Lower leg skin (tissue), 4 donors: ENCODE data around the gene SLC5A9. TPM values are rescaled to one million over a fixed set of nuclear protein-coding genes. Genes with fewer than 3 reads are reported as not detected.

Experiments
- DNase-seq, 2 donors: peaks; one replicate each; pipeline ENCODE4 v3.0.0-alpha.2; 2019; ENCODE audit warnings: low spot score in 2 of 2
- H3K4me3 ChIP-seq: fragments of 200-600 bp; sonication (generic); 2 replicates; pipeline ENCODE4 v1.5.1; 2017; ENCODE audit warnings: mild to moderate bottlenecking, low read depth; ENCODE audit not compliant: poor library complexity, severe bottlenecking
- CTCF ChIP-seq, 3 donors: fragments of 450-650 bp; IDR thresholded peaks; one replicate each; pipeline ENCODE4 v1.5.1; 2016; ENCODE audit warnings: antibody characterized with exemption in 3 of 3, mild to moderate bottlenecking in 3 of 3, moderate library complexity in 2 of 3
- POLR2A ChIP-seq, 2 donors: fragments of 450-650 bp; IDR thresholded peaks; one replicate each; pipeline ENCODE4 v1.6.1; 2016 to 2017; ENCODE audit warnings: antibody characterized with exemption in 2 of 2, mild to moderate bottlenecking in 1 of 2, moderate library complexity in 1 of 2
- WGBS, 2 donors: methylation state at CpG; one replicate each; pipeline ENCODE4 v1.1.5; 2018; 5-methylcytosine and 5-hydroxymethylcytosine counted together
- intact Hi-C: fragments of 100-400 bp; cut with DNase I; formaldehyde crosslinking; loops from one replicate; pipeline ENCODE4 v1.15.0; 2023; ENCODE audit warnings: low total_unique reads
- total RNA-seq, 4 donors: library from RNA; depleted of rRNA; stranded (reverse); fragments of >200 nt; gene quantifications; one replicate each; pipeline ENCODE4 v1.1.0, GENCODE V29; 2016

Gene SLC5A9
- total RNA-seq, 4 donors from 2014 or later, result 1.1 to 3.5 (median 1.9) TPM

GRCh38 chr1:48215222-48215621 lies 7.3 kb upstream of the SLC5A9 start:
- no peak overlapping the region for H3K4me3 ChIP-seq

GRCh38 chr1:48215889-48216288 lies 6.6 kb upstream of the SLC5A9 start:
- intact Hi-C loops, result no loop called here
- H3K4me3 ChIP-seq, result no peak overlapping the region
- DNase-seq, result no peak
- TF ChIP-seq POLR2A (IDR thresholded peaks at IDR 0.05) (no peak), CTCF (IDR thresholded peaks at IDR 0.05) (no peak)
- WGBS, 2 donors, result 70 to 74% methylated on average over 2 of the region's 2 CpGs

More at GRCh38 chr1:48215222-48215621, 7.3 kb upstream of the SLC5A9 start:
- WGBS, 2 donors, result 21 to 25% methylated on average over 1 of the region's 1 CpG
- DNase-seq, result no peak
- TF ChIP-seq CTCF (IDR thresholded peaks at IDR 0.05), result no peak
- TF ChIP-seq POLR2A (IDR thresholded peaks at IDR 0.05), result no peak
- intact Hi-C loops, result no loop called here

GRCh38 chr1:48216313-48216712 lies 6.2 kb upstream of the SLC5A9 start:
- no peak for DNase-seq
- TF ChIP-seq POLR2A (IDR thresholded peaks at IDR 0.05) (no peak), CTCF (IDR thresholded peaks at IDR 0.05) (no peak)
- no peak overlapping the region for H3K4me3 ChIP-seq
- intact Hi-C loops, result no loop called here
- 52 to 63% methylated on average over 2 of the region's 2 CpGs for WGBS, 2 donors

GRCh38 chr1:48216941-48217340 lies 5.6 kb upstream of the SLC5A9 start:
- intact Hi-C loops, result no loop called here
- TF ChIP-seq POLR2A (IDR thresholded peaks at IDR 0.05) (no peak), CTCF (IDR thresholded peaks at IDR 0.05) (no peak)
- H3K4me3 ChIP-seq, result no peak overlapping the region
- DNase-seq, result no peak
- 56 to 66% methylated on average over 3 of the region's 3 CpGs for WGBS, 2 donors

- TF ChIP-seq POLR2A (IDR thresholded peaks at IDR 0.05), result no peak
- no peak for TF ChIP-seq CTCF (IDR thresholded peaks at IDR 0.05)
- H3K4me3 ChIP-seq, result no peak overlapping the region
- DNase-seq, result no peak
- intact Hi-C loops, result no loop called here
- WGBS, 2 donors, result 39 to 81% methylated on average over 1 of the region's 1 CpG
Observed at GRCh38 chr1:48217856-48218255, 4.7 kb upstream of the SLC5A9 start.

- WGBS, 2 donors, result 77 to 79% methylated on average over 2 of the region's 2 CpGs
- intact Hi-C loops, result no loop called here
- no peak for DNase-seq
Observed at GRCh38 chr1:48219803-48220202, 2.7 kb upstream of the SLC5A9 start.

More at GRCh38 chr1:48219803-48220202, 2.7 kb upstream of the SLC5A9 start:
- TF ChIP-seq POLR2A (IDR thresholded peaks at IDR 0.05), result no peak
- no peak for TF ChIP-seq CTCF (IDR thresholded peaks at IDR 0.05)
- no peak overlapping the region for H3K4me3 ChIP-seq
